Fibroblast of lung (primary cell): ENCODE data around the gene SFMBT2. TPM values are rescaled to one million over a fixed set of nuclear protein-coding genes. Genes with fewer than 3 reads are reported as not detected.

Source experiments
- DNase-seq, 2 donors: peaks; one replicate each; pipeline versions ENCODE4 v3.0.0 to v3.0.0-alpha.2; 2010; ENCODE audit warnings: low read depth in 2 of 2
- H2AFZ ChIP-seq: 2 replicates; pipeline ENCODE4 v1.5.1; 2012; ENCODE audit warnings: low read length, control low read depth, inconsistent platforms
- H3K27ac ChIP-seq: 2 replicates; pipeline ENCODE4 v1.5.1; 2011; ENCODE audit warnings: low read length, control low read depth; ENCODE audit not compliant: insufficient read depth
- H3K27me3 ChIP-seq: 2 replicates; pipeline ENCODE4 v1.5.1; 2011; ENCODE audit warnings: mild to moderate bottlenecking, low read length; ENCODE audit not compliant: control insufficient read depth, insufficient read depth
- H3K36me3 ChIP-seq: 2 replicates; pipeline ENCODE4 v1.5.1; 2011; ENCODE audit warnings: low read length; ENCODE audit not compliant: control insufficient read depth, insufficient read depth
- H3K4me1 ChIP-seq: 2 replicates; pipeline ENCODE4 v1.5.1; 2011; ENCODE audit warnings: low read length; ENCODE audit not compliant: control insufficient read depth, insufficient read depth; ENCODE audit errors: extremely low read depth
- H3K4me2 ChIP-seq: 2 replicates; pipeline ENCODE4 v1.5.1; 2011; ENCODE audit warnings: low read length, control low read depth; ENCODE audit not compliant: insufficient read depth; ENCODE audit errors: extremely low read depth
- H3K4me3 ChIP-seq, 4 experiments: fragments of 200-600 bp in 1 of 4; sonication (generic) in 1 of 4; replicated peaks in 1 of 4; 2 replicates each; pipeline ENCODE4 v1.5.1; 2011 to 2016; ENCODE audit warnings: low read length in 4 of 4, low read depth in 3 of 4, mild to moderate bottlenecking in 3 of 4, control low read depth in 2 of 4, inconsistent platforms in 1 of 4, mixed read lengths in 1 of 4; ENCODE audit not compliant: insufficient read depth in 1 of 4; ENCODE audit errors: control extremely low read depth in 1 of 4
- H3K79me2 ChIP-seq: 2 replicates; pipeline ENCODE4 v1.5.1; 2012; ENCODE audit warnings: mild to moderate bottlenecking, low read length, inconsistent platforms; ENCODE audit not compliant: control insufficient read depth, insufficient read depth
- H3K9ac ChIP-seq: 2 replicates; pipeline ENCODE4 v1.5.1; 2011; ENCODE audit warnings: mild to moderate bottlenecking, low read length, control low read depth; ENCODE audit not compliant: insufficient read depth
- H3K9me3 ChIP-seq: 2 replicates; pipeline ENCODE4 v1.5.1; 2012; ENCODE audit warnings: low read depth, low read length; ENCODE audit not compliant: control insufficient read depth, insufficient read depth
- H4K20me1 ChIP-seq: 2 replicates; pipeline ENCODE4 v1.5.1; 2011; ENCODE audit warnings: low read length; ENCODE audit not compliant: control insufficient read depth, insufficient read depth; ENCODE audit errors: extremely low read depth
- CTCF ChIP-seq, 2 donors: IDR thresholded peaks in 1 of 2; conservative IDR thresholded peaks in 1 of 2; 1 replicate in 1 of 2; 2 replicates in 1 of 2; pipeline ENCODE4 v1.5.1; 2011 to 2012; ENCODE audit warnings: low read length in 2 of 2, control low read depth in 1 of 2, inconsistent platforms in 1 of 2, low read depth in 1 of 2, mild to moderate bottlenecking in 1 of 2
- EZH2 ChIP-seq: IDR thresholded peaks from 2 replicates; pipeline ENCODE4 v1.5.1; 2012; ENCODE audit warnings: low read length, control low read depth, mild to moderate bottlenecking; ENCODE audit errors: missing control alignments
- polyA plus RNA-seq, 2 donors: library from polyadenylated mRNA; depleted of rRNA in 1 of 2; stranded (reverse) in 1 of 2; unstranded in 1 of 2; fragments of >200 nt; gene quantifications; 2 replicates each; pipeline ENCODE4 v1.2.1, GENCODE V29; 2011 to 2012; ENCODE audit warnings: missing spikeins in 1 of 2
- total RNA-seq: library from RNA; depleted of rRNA; stranded (reverse); fragments of >200 nt; gene quantifications from 2 replicates; pipeline ENCODE4 v1.2.1, GENCODE V29; 2014

Gene SFMBT2
- total and polyA plus RNA-seq, 2 donors (not counting 1 experiment from before 2014, with no cell fraction given), result 0.52 to 2.5 TPM

- H3K79me2 ChIP-seq, result no peaks in the 10 kb centered on the region
- no peak overlapping the region for H3K9ac ChIP-seq
- DNase-seq, result peak in 1 of 2 donors; percentile 40
- no peak overlapping the region for H3K27ac ChIP-seq
- no peak overlapping the region for H3K4me2 ChIP-seq
- no peak overlapping the region for H3K4me3 ChIP-seq
- peaks cover 18% of the 10 kb centered on the region for H3K27me3 ChIP-seq
- no peak overlapping the region for H2AFZ ChIP-seq
- H3K4me1 ChIP-seq, result no peaks in the 10 kb centered on the region
- no peak for TF ChIP-seq CTCF (conservative IDR thresholded peaks at IDR 0.05 in 1 of 2, IDR thresholded peaks at IDR 0.05 in 1 of 2; ENCODE audit: low read depth in 1 of 2, low read length in 2 of 2)
- H4K20me1 ChIP-seq, result no peaks in the 10 kb centered on the region
- H3K9me3 ChIP-seq, result no peaks in the 10 kb centered on the region
- no peaks in the 10 kb centered on the region for H3K36me3 ChIP-seq
Measured at GRCh38 chr10:7405637-7406036, 5.2 kb downstream of the SFMBT2 start.

GRCh38 chr10:7403620-7404019 is 7.2 kb downstream of the SFMBT2 start:
- H2AFZ ChIP-seq, result no peak overlapping the region
- no peak overlapping the region for H3K27ac ChIP-seq
- H3K36me3 ChIP-seq, result no peaks in the 10 kb centered on the region
- H4K20me1 ChIP-seq, result no peaks in the 10 kb centered on the region
- TF ChIP-seq CTCF (conservative IDR thresholded peaks at IDR 0.05 in 1 of 2, IDR thresholded peaks at IDR 0.05 in 1 of 2; ENCODE audit: low read depth in 1 of 2, low read length in 2 of 2) (no peak), EZH2 (no peak)
- DNase-seq, result peak in 1 of 2 donors; percentile 37
- no peaks in the 10 kb centered on the region for H3K4me1 ChIP-seq
- H3K79me2 ChIP-seq, result no peaks in the 10 kb centered on the region
- no peak overlapping the region for H3K4me3 ChIP-seq
- H3K27me3 ChIP-seq, result peaks cover 7% of the 10 kb centered on the region
- H3K4me2 ChIP-seq, result no peak overlapping the region
- no peaks in the 10 kb centered on the region for H3K9me3 ChIP-seq
- no peak overlapping the region for H3K9ac ChIP-seq

GRCh38 chr10:7401782-7402181 is 9.1 kb downstream of the SFMBT2 start:
- Histone ChIP-seq H3K4me3 (no peak overlapping the region), H3K9ac (no peak overlapping the region), H2AFZ (no peak overlapping the region), H3K79me2 (no peaks in the 10 kb centered on the region), H3K4me2 (no peak overlapping the region), H3K36me3 (no peaks in the 10 kb centered on the region), H3K27ac (no peak overlapping the region), H4K20me1 (no peaks in the 10 kb centered on the region), H3K27me3 (no peaks in the 10 kb centered on the region), H3K9me3 (no peaks in the 10 kb centered on the region), H3K4me1 (no peaks in the 10 kb centered on the region)
- TF ChIP-seq CTCF (conservative IDR thresholded peaks at IDR 0.05 in 1 of 2, IDR thresholded peaks at IDR 0.05 in 1 of 2; ENCODE audit: low read depth in 1 of 2, low read length in 2 of 2), result no peak
- no peak for TF ChIP-seq EZH2
- DNase-seq, result no peak
